NCI-H128 (cell line): ENCODE data around the gene FHIT.

Experiments
- DNase-seq: peaks from one replicate; lab custom pipeline; 2025; ENCODE audit not compliant: unreplicated experiment; lab: John Stamatoyannopoulos, UW

The FHIT gene

DNA sequence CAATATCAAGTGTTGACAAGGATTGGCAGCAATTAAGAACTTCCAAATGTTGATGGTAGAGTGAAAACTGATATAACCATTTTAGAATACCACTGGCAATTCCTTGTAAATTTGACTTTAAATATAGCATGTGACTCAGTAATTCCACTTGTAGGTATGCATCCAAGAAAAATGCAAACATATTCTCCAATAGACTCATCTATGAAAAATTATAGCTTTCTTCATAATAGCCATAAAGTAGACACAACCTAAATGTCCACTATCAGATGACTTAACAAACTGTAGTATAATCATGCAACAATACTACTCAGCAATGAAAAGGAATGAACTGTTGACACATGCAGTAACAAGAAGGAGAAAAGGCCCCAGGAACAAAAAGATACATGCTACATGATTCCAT is 988.1 kb downstream of the FHIT start:
- no peak for DNase-seq

DNA sequence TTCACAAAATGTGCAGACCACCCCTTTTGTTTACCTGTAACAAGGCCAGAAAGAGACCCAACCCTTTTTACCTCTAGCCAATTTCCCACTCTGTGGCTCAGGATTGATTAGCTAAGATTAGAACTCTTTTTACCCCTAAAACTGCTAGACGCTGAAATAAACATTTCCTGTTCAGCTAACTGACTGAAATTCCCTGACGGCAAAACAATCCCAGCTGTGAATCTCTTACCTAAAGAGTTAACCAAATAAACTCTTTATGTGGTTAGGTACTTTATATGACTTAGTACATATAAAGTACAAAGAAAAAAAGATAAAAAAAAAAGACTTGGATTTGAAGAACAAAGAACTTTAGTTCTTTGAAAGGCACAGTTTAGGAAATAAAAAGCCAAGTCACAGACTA is 988.7 kb downstream of the FHIT start:
- DNase-seq, result no peak

DNA sequence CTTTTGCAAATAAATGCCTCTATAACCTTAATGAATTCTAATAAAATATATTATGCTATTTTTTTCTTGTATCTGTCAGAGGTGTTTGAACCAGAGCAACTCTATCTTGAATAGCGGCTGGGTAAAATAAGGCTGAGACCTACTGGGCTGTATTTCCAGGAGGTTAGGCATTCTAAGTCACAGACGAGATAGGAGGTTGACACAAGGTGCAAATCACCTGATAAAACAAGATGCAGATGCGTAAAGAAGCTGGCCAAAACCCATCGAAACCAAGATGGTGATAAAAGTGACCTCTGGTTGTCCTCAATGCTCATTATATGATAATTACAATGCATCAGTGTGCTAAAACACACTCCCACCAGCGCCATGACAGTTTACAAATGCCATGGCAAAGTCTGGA is 990.7 kb downstream of the FHIT start:
- no peak for DNase-seq

DNA sequence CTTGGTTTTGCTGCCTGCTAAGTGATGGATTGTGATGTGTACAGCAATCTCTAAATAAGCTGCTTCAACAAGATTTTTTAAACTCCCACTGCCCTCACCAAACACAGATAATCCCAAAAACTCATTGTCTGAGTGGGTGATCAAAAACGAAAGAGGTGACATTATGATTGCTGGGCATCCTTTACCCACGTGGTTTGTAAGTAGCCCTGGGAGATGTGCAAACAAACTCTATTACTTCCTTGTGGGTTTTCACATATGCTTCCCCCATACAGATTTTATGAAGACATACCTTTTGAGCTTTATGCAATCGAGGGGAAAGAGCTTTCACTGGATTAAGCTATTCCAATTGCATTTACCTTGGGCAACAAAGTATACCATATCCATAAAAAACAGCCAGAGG is 1000.4 kb downstream of the FHIT start:
- no peak for DNase-seq

DNA sequence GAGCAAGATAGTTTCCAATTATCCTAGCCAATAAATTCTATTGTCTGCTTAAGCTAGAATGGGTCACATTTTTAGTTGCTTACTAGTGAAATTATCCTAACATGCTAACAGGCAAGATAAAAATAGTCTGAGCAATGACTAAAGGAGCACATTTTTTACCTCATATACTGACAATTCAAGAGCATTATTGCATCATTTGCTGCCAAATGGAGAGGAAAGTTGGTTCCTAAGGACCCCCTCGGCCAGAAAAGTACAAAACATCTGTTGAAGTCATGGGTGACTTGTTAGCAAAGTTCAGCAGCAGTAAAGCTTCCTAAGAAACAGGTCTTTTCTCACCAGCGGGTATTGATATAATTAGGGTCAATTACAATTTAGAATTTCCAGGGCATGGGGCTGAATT is 1001.0 kb downstream of the FHIT start:
- no peak for DNase-seq

DNA sequence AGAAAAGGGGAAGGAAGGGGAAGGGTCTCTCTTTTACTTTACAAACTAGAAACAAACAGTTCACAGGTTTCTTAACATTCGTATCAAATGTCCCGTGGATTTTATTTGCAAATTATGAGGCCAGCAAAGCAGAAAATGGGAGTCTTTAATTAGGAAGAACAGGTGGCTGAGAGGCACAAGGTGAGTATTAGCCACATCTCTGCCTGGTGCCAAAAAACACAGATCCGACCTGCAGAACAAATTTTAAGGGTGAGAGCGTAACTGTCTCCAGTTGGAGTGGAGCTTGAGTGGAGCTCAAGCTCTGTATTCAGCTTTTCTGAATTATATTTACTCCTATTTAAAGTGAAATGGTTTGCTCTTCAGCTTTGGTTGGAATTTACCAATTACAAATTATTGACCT is 1004.9 kb downstream of the FHIT start:
- DNase-seq, result no peak

DNA sequence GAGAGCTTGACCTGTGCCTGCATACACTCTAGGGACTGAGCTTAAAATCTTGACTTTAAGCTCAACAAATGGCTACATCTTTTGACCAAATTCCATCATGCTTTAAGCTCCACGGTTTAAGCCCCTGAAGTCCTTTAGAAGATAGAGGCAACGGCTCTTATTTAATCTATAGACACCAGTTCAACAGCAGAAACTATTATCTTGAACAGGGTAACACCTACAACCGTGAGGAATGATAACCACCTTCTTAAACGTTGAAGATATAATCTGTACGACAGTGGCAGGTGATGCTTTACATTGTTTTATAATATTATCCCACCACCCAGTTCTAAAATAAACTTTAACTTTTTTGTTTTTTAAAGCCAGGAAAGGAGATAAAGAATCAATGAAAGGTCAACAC is 1007.8 kb downstream of the FHIT start:
- DNase-seq, result no peak

DNA sequence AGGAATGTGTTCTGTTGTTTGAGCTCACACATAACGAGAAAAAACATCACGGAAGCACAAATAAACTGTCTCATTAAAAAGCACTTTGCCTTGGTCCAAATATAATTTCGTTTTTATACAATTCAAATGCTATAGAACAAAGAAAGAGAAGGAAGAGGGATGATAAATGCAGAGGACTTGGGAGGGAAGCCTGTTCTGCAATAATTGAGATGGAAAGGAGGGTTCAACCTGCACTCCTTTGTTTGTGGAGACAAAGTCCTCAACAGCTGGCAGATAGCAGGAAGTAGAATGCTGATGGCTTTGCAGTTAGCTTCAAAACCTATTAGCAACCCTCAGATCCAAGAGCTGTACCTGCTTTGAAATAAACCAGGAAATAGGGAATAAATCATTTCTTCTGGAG is 1010.8 kb downstream of the FHIT start:
- no peak for DNase-seq

DNA sequence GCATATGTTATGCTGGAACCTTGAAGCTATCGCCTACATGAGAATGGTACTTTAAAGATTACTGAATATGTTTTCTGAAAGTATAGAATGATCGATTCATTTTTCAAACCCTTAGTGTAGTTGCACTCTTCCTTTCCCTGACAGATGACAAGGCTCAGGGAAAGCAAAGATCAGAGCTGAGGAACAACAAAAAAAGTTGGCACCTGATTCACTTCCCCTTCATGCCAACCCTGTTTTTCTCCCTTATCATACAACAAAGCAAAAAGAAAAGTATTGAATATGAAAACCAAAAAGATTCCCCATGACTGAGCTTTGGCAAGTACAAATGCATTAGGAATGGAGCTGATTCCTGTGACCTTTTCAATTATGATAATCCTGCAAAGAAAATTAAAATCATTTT is 1012.7 kb downstream of the FHIT start:
- DNase-seq, result no peak

DNA sequence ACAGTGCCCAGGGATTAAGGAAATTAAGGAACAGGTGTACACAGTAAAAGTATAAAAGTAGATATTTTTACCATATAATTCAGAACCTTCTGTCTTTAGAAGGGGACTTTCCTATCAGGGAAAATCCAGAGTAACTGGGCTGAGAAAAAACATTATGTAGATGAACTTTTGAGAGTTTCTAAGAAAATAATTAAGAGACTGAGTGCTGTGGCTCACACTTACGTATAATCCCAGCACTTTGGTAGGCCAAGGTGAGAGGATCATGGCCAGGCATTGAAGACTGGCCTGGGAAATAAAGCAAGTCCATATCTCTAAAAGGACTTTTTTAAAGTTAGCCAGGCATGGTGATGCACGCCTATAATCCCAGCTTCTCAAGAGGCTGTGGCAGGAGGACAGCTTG is 1021.8 kb downstream of the FHIT start:
- no peak for DNase-seq

DNA sequence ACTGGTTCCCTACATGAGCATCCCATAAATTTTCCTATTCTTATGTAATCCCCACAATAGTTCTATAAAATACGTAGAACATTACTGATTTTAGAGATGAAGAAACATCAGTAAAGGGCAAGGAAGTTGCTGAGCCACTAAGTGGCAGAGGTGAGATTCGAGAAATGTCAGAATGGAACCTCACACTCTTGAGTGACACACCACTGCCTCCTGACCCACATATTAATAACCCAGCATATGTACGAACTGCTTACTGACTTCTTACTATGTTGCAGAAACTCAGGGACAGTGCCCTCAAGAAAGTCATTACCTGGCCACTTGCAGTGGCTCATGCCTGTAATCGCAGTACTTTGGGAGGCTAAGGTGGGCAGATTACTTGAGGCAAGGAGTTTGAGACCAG is 1022.4 kb downstream of the FHIT start:
- DNase-seq, result no peak

DNA sequence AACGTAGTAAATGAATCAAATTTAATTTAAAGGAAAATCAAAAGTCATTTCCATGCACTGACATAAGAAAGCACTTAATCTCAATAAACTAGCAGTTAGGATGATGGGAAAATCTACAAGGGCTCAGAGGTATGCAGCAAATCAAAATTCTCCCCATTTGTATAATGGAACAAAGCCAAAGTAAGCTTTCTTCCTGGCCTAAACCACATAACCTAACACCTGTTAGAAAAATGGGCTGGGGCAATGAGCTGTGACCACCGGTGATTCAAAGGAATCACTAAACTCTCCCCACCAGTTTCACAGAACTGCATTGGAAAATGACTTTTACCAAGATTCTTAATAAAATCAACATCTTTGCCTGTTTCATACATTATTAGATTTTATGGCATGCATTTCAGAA is 1024.3 kb downstream of the FHIT start:
- DNase-seq, result no peak

DNA sequence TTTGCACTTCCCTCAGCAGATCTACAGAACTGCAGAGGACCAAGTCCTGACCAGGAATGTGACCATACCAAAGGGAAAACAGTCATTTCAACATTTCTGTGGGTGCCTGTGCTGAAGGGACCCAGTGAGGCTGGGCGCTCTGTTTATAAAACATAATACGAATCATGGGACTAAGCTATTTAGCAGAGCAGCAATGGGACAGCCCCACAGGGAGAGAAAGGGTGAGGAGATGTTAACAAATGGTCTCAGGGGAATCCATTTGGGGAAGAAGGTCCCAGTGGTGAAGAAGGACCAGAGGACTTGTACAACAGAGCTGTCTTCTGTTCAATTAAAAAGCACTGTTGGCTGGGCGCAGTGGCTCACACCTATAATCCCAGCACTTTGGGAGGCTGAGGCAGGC is 1025.4 kb downstream of the FHIT start:
- no peak for DNase-seq

DNA sequence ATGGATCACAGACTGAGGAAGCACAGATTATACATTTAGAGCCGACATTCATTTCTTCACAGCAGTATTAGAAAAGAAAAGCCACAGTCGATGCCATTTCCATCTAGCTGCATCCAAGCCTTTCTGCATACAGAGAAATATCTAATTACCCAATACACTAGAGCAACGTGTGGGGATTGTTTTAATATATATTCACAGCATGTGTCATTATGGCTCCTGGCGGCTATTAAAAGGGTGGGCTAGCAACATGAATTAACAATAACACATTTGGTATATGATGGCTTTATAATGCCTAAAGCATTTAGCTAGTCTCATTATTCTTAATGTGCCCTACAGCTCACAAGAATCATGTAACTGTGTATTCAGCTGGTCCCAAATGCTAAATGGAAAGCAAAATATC is 1030.5 kb downstream of the FHIT start:
- no peak for DNase-seq

DNA sequence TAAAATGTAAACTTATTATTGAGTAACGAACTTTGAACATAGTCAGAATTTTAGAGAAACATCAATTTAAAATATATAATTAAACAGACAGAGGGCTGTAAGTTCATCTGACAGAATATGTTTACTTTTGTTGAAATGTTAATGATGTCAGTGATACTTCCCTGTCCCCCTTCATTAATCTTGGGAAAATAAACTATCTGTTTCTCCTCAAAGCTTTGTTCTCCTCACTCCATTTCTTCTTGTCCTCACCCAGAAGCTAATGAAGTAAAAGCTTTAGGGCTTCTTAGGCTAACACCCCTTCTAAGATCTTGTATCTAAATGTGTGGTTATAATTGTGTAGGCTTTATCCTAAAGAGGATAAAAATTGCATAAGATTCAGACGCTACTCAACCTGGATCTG is 1031.8 kb downstream of the FHIT start:
- no peak for DNase-seq

DNA sequence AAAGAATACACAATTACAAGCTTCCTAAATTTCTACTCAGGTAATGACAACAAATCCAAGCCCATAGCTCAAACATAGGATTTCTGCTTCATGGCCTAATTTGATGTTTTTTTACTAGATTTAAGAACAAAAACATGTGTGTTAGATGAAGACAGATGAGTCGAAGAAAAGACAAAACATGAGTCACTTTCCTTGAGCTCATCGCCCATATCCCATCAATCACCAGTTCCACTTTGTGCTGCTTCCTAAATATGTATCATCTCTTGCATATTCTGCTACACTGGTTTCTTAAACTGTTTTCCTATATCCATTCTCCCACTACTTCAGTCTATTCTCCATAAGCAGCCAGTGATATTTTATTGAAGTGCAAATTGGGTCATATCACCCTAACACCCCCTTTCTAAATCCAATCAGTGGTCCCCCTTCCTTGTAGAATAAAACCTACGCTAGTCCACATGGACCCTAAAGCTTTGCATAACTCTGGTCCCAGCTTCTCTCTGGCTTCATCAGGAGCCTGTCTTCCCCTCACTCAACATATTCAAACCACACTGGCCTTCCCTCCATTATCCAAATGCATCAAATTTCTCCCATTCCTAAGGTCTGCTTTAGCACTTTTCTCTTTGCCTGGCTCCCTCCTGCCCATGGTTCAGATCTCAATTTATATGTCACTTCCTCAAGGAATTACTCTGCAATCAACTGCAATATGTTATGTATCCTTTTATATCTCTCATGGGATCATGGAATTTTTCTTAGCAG is 1033.9 kb downstream of the FHIT start:
- no peak for DNase-seq

DNA sequence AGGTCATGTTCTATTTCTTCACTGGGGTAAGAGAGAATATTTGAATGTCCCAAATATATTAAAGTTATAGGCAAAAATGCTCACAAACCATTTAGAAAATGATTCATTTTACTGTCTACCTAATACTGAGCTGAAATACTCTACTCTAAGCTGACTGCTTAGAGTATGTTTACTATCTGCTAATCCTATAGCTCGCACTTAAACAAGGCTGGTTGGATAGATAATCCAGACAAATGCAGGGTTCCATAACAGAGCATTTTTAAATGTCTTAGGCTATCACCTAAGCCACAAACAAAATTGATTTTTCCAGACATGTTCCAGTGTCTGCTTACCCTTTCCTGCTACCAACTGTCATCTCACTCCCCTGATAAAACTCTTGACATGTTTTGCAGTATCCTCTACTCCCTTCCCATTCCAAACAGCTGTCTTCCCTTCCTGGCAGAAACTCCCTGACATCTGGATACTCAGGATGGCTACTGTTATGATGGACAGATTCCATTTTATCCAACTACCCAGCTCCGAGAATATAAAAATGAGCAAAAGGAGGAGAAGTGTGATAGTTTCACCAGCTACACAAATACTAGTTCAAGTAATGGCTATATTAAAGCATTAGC is 1034.7 kb downstream of the FHIT start:
- no peak for DNase-seq

DNA sequence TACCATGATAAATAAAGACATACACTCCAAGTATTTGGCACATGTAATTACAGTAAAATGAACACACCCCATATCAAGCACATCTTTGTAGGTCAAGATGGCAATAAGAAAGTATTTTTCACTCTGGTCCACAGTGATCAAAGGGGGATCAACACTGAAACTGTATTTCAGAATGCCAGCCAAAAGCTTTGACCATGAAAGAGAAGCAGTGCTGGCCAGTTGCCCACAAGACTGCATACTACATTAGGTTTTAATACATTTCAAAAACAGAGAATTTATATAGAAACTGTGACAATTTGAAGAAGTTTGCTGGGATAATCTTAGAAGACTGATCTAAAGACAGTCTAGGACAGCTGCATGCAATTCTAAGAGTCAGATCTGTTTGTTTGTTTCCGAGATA is 1035.3 kb downstream of the FHIT start:
- no peak for DNase-seq

DNA sequence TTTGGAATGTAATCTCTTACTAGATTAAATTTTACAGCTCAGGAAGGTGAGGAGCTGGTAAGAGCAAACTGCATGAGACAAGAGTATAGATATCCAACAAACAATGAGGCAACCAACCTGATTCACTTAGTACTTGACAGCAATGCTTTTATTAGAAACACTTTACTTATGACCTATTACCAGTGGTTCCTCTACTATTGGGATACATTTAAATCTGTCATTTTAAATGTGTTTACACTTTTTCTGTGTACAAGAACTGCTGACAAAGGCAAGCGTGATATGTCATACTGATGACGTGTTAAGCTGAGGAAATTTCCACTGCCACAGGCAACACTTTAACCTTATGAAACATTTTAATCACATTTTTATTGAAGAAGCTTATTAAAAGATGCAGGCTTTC is 1043.3 kb downstream of the FHIT start:
- DNase-seq, result no peak

DNA sequence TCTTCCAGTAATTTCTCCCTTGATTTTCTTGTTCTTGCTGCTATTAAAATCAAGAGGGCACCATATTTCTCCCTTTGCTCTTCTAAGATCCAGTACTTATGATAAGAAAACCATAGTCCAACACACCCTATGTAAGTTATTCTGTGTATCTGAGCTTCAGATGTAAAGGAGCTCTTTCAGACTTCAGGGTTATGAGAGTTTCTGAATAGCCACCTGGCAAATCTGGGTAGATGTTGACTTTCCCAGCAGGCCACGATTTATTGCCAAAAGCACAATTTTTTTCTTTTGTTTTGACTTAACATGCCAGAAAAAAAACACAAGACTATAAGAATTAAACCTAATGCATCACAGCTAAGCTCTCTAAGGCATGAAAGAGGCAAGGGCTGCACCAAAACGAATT is 1045.0 kb downstream of the FHIT start:
- DNase-seq, result no peak

DNA sequence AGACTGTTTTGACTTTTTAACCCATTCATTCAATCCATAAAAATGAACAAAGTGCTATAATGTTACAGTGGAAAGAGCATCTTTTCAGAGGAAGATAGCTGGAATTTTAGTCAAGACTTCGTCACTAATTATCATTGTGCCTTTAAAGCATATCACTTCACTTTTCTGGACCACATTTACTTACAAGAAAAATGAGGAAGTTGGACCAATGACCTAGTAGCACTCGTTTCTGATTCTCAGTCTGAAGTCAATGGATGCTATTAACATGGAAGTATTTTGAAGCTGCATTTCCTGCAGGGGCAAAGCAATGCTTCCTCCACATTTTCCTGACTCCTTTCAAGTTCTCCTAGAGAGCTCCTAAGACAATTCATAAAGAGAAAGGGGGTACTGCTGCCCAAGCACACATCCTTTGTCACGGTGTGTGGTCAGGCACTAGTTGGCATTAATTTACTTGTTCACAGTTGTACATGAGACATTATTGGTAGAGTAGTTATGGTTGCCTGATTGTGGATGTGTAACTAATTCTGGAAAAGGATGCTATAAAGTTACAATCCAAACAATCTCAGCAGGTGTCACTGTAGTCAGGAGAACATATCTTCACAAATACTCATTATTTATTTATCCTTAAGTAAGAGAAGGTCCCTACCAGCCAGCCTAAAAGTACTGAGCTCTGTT is 1049.1 kb downstream of the FHIT start:
- DNase-seq, result no peak

DNA sequence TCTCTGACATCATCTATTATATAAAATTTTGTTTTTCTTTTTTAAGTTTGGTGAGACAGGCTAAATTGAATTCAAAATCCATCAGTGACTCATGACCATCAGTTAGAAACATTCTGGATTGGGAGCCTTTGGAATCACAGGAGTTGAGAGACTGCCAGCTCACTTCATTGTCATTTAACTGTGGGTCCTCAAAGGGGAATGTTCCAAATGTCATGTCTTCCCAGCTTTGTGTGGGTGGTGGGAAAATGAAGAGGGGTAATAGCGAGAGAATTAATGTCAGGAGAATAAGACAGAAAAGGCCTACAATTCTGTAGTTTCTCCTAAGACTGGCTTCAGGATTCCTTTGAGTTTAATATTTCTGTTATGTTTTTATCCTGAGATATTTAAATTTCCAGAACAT is 1051.9 kb downstream of the FHIT start:
- DNase-seq, result no peak
